ENCODE measurements around the gene RNFT1. TPM values are rescaled to one million over a fixed set of nuclear protein-coding genes. Genes with fewer than 3 reads are reported as not detected.
"Not testable (repeated sequence)": the region's sequence is repeated elsewhere in the genome, so short reads cannot be mapped to it uniquely, and the experiment has no call there.

Gene RNFT1
- total RNA-seq, 1 experiment from 2014 or later = 15.0 TPM

DNA sequence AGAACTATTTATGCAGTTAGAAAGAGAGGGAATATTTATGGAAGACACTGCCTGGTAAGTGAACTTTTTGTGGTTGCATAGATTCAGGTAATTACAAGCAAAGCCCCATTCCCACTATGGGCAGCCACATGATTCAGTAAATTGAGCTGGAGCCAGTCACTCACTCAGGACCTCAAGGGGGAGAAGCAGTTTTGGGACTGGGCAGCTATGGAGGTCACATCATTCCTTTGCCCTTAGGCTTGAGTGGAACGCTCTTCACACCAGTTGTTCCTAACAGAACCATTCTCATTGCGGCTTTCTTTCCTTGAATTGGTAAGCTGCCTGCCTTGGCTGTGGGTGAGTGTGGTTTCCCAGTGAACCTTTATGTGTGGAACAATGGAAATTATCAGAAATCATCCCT lies 34.4 kb downstream of the RNFT1 start:
- intact Hi-C loops (cut with micrococcal nuclease; ENCODE audit: unreplicated experiment) = not testable (repeated sequence)
- H3K36me3 Mint-ChIP-seq (ENCODE audit: insufficient read depth, unreplicated experiment) = peaks cover 17% of the 10 kb centered on the region

DNA sequence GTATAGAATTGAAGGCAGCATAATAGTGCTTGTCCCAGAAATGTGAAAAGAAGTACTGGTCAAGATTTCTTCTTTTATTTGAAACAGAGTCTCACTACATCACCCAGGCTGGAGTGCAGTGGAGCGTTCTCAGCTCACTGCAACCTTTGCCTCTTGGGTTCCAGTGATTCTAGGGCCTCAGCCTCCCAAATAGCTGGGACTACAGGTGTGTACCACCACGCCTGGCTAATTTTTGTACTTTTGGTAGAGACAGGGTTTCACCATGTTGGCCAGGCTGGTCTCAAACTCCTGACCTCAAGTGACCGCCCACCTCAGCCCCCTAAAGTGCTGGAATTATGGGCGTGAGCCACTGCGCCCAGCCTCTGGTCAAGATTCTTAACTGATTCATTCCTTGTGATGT lies 43.9 kb downstream of the RNFT1 start:
- DNase-seq; H3K4me1 Mint-ChIP-seq (ENCODE audit: low read depth, unreplicated experiment); BruUV-seq (replicated peaks); H3K27me3 Mint-ChIP-seq (ENCODE audit: unreplicated experiment); CTCF ChIA-PET; intact Hi-C loops (cut with micrococcal nuclease; ENCODE audit: unreplicated experiment); H3K4me3 Mint-ChIP-seq (ENCODE audit: low read depth, unreplicated experiment); H3K9me3 Mint-ChIP-seq (ENCODE audit: low read depth, unreplicated experiment); H3K27ac Mint-ChIP-seq (ENCODE audit: unreplicated experiment): not testable (repeated sequence)
- peaks cover 21% of the 10 kb centered on the region for H3K36me3 Mint-ChIP-seq (ENCODE audit: insufficient read depth, unreplicated experiment)

More for the DNA sequence above, 34.4 kb downstream of the RNFT1 start:
- DNase-seq; H3K4me1 Mint-ChIP-seq (ENCODE audit: low read depth, unreplicated experiment); H3K4me3 Mint-ChIP-seq (ENCODE audit: low read depth, unreplicated experiment); H3K9me3 Mint-ChIP-seq (ENCODE audit: low read depth, unreplicated experiment); BruUV-seq (replicated peaks); CTCF ChIA-PET; H3K27me3 Mint-ChIP-seq (ENCODE audit: unreplicated experiment); H3K27ac Mint-ChIP-seq (ENCODE audit: unreplicated experiment): not testable (repeated sequence)

DNA sequence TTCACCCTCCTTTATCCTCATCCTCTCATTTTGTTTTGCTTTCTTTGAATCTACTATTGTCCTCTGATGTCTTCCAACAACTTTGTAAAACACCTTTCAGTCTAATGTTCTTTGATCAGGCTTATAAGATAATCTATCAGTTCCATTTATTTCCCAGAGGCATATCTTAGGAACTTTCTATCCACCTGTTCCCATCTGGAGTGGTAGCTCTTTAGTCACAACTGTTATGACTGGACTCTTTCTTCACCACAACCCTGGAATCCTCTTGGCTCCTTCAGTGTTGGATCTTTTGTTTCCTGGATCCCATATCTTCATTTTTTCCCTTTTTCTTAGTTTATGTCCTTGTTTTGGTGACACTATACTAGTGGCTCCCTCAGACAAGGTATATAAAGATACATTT lies 48.1 kb downstream of the RNFT1 start:
- no TSS peak for BruUV-seq (replicated peaks)
- H3K36me3 Mint-ChIP-seq (ENCODE audit: insufficient read depth, unreplicated experiment) = peaks cover 16% of the 10 kb centered on the region

DNA sequence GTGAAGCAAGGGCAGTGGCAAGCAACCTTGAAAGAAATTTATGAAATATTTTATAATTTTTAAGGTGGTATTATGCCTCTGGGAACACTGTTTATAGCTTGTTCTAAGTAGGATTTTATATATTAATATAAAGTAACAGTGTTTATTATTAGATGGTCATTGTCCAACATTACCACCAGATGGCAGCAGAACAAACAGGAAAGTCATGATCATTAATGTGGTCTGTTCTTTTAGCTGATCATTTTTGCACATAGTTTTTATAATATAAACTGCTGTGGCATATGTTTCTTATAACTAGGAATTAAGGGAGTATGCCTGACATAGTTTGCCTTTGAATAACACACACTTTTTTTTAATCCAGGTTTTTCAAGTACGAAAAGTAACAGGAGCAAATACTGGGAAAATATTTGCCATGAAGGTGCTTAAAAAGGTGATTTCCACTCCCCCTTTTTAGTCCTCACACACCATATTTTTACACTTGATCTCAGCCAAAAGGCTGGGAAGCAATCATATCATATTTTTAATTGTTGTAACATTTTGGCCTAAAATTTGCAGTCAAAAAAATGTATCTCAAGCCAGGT lies 50.2 kb downstream of the RNFT1 start:
- intact Hi-C loops (cut with micrococcal nuclease; ENCODE audit: unreplicated experiment) = loop anchor here (10.0 kb wide), 1 partner anchor 120 kb away; no protein-coding TSS in a partner anchor
- Mint-ChIP-seq H3K27ac (ENCODE audit: unreplicated experiment) (no peak overlapping the region), H3K36me3 (ENCODE audit: insufficient read depth, unreplicated experiment) (peaks cover 10% of the 10 kb centered on the region), H3K4me3 (ENCODE audit: low read depth, unreplicated experiment) (no peak overlapping the region), H3K27me3 (ENCODE audit: unreplicated experiment) (no peaks in the 10 kb centered on the region), H3K4me1 (ENCODE audit: low read depth, unreplicated experiment) (no peaks in the 10 kb centered on the region), H3K9me3 (ENCODE audit: low read depth, unreplicated experiment) (no peaks in the 10 kb centered on the region)
- CTCF ChIA-PET = interaction anchor here (0.6 to 1.1 kb wide), 4 partner anchors 13 to 753 kb away, joined by 3 to 6 read pairs (median 4); no protein-coding TSS in a partner anchor
- no peak for DNase-seq
- TF ChIP-seq, protein P1, sequence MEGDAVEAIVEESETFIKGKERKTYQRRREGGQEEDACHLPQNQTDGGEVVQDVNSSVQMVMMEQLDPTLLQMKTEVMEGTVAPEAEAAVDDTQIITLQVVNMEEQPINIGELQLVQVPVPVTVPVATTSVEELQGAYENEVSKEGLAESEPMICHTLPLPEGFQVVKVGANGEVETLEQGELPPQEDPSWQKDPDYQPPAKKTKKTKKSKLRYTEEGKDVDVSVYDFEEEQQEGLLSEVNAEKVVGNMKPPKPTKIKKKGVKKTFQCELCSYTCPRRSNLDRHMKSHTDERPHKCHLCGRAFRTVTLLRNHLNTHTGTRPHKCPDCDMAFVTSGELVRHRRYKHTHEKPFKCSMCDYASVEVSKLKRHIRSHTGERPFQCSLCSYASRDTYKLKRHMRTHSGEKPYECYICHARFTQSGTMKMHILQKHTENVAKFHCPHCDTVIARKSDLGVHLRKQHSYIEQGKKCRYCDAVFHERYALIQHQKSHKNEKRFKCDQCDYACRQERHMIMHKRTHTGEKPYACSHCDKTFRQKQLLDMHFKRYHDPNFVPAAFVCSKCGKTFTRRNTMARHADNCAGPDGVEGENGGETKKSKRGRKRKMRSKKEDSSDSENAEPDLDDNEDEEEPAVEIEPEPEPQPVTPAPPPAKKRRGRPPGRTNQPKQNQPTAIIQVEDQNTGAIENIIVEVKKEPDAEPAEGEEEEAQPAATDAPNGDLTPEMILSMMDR (IDR thresholded peaks at IDR 0.05; ENCODE audit: unreplicated experiment) = no peak
- no TSS peak for BruUV-seq (replicated peaks)

More for the DNA sequence above, 48.1 kb downstream of the RNFT1 start:
- intact Hi-C loops (cut with micrococcal nuclease; ENCODE audit: unreplicated experiment) = loop anchor here (10.0 kb wide), 1 partner anchor 118 kb away; no protein-coding TSS in a partner anchor
- no peak overlapping the region for H3K4me3 Mint-ChIP-seq (ENCODE audit: low read depth, unreplicated experiment)
- H3K27ac Mint-ChIP-seq (ENCODE audit: unreplicated experiment) = no peak overlapping the region
- DNase-seq = no peak
- CTCF ChIA-PET = no interaction called here
- H3K9me3 Mint-ChIP-seq (ENCODE audit: low read depth, unreplicated experiment) = no peaks in the 10 kb centered on the region
- TF ChIP-seq, protein P1 (IDR thresholded peaks at IDR 0.05; ENCODE audit: unreplicated experiment) = no peak
- H3K27me3 Mint-ChIP-seq (ENCODE audit: unreplicated experiment) = no peaks in the 10 kb centered on the region
- H3K4me1 Mint-ChIP-seq (ENCODE audit: low read depth, unreplicated experiment) = no peaks in the 10 kb centered on the region

DNA sequence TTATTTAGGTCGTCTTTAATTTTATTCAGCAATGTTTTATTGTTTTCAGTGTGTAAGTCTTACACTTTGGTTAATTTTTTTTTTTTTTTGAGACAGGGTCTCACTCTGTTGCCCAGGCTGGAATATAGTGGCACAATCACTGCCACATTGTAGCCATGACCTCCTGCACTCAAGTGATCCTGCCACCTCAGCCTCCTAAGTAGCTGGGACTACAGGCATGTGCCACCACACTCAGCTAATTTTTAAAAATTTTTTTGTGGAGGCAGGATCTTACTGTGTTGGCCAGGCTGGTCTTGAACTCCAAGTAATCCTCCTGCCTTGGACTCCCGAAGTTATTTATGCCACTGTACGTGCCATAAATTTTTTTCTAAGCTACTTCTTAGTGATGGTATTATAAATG lies 57.1 kb downstream of the RNFT1 start:
- CTCF ChIA-PET = no interaction called here
- H3K27me3 Mint-ChIP-seq (ENCODE audit: unreplicated experiment) = no peaks in the 10 kb centered on the region
- BruUV-seq (replicated peaks) = no TSS peak
- H3K27ac Mint-ChIP-seq (ENCODE audit: unreplicated experiment) = no peak overlapping the region
- no peaks in the 10 kb centered on the region for H3K4me1 Mint-ChIP-seq (ENCODE audit: low read depth, unreplicated experiment)
- no peaks in the 10 kb centered on the region for H3K36me3 Mint-ChIP-seq (ENCODE audit: insufficient read depth, unreplicated experiment)
- no peak for DNase-seq
- no peak overlapping the region for H3K4me3 Mint-ChIP-seq (ENCODE audit: low read depth, unreplicated experiment)
- no peaks in the 10 kb centered on the region for H3K9me3 Mint-ChIP-seq (ENCODE audit: low read depth, unreplicated experiment)
- TF ChIP-seq, protein P1 (IDR thresholded peaks at IDR 0.05; ENCODE audit: unreplicated experiment) = no peak
- intact Hi-C loops (cut with micrococcal nuclease; ENCODE audit: unreplicated experiment) = no loop called here

Data from Calu3 (cell line).